ENCODE measurements around the gene NCK2.
"Not testable (repeated sequence)": the region's sequence is repeated elsewhere in the genome, so short reads cannot be mapped to it uniquely, and the experiment has no call there.

NCK2 gene

GRCh38 chr2:105754994-105755393, 10.3 kb downstream of the NCK2 start:
- no peak for DNase-seq (ENCODE audit: low read depth, low spot score)

GRCh38 chr2:105755895-105756294, 11.2 kb downstream of the NCK2 start:
- no peak for DNase-seq (ENCODE audit: low read depth, low spot score)

- DNase-seq (ENCODE audit: low read depth, low spot score) = no peak
Measured at GRCh38 chr2:105756435-105756834, 11.7 kb downstream of the NCK2 start.

GRCh38 chr2:105756865-105757264, 12.2 kb downstream of the NCK2 start:
- DNase-seq (ENCODE audit: low read depth, low spot score) = not testable (repeated sequence)

- DNase-seq (ENCODE audit: low read depth, low spot score) = no peak
Measured at GRCh38 chr2:105757433-105757832, 12.7 kb downstream of the NCK2 start.

GRCh38 chr2:105760191-105760590, 15.5 kb downstream of the NCK2 start:
- DNase-seq (ENCODE audit: low read depth, low spot score) = no peak

GRCh38 chr2:105760639-105761337, 16.1 kb downstream of the NCK2 start:
- DNase-seq (ENCODE audit: low read depth, low spot score) = no peak

- DNase-seq (ENCODE audit: low read depth, low spot score) = no peak
Measured at GRCh38 chr2:105761931-105762515, 17.3 kb downstream of the NCK2 start.

GRCh38 chr2:105763076-105763475, 18.4 kb downstream of the NCK2 start:
- DNase-seq (ENCODE audit: low read depth, low spot score) = no peak

GRCh38 chr2:105764059-105764458, 19.3 kb downstream of the NCK2 start:
- DNase-seq (ENCODE audit: low read depth, low spot score) = no peak

- DNase-seq (ENCODE audit: low read depth, low spot score) = no peak
Measured at GRCh38 chr2:105765415-105766299, 20.9 kb downstream of the NCK2 start.

- DNase-seq (ENCODE audit: low read depth, low spot score) = no peak
Measured at GRCh38 chr2:105766300-105766866, 21.7 kb downstream of the NCK2 start.

- no peak for DNase-seq (ENCODE audit: low read depth, low spot score)
Measured at GRCh38 chr2:105768176-105768575, 23.5 kb downstream of the NCK2 start.

GRCh38 chr2:105768961-105769452, 24.3 kb downstream of the NCK2 start:
- no peak for DNase-seq (ENCODE audit: low read depth, low spot score)

- no peak for DNase-seq (ENCODE audit: low read depth, low spot score)
Measured at GRCh38 chr2:105769504-105769903, 24.8 kb downstream of the NCK2 start.

- no peak for DNase-seq (ENCODE audit: low read depth, low spot score)
Measured at GRCh38 chr2:105770149-105770548, 25.4 kb downstream of the NCK2 start.

GRCh38 chr2:105771291-105771690, 26.6 kb downstream of the NCK2 start:
- DNase-seq (ENCODE audit: low read depth, low spot score) = not testable (repeated sequence)

GRCh38 chr2:105771836-105772235, 27.1 kb downstream of the NCK2 start:
- no peak for DNase-seq (ENCODE audit: low read depth, low spot score)

GRCh38 chr2:105772362-105772761, 27.6 kb downstream of the NCK2 start:
- no peak for DNase-seq (ENCODE audit: low read depth, low spot score)

GRCh38 chr2:105773568-105773967, 28.9 kb downstream of the NCK2 start:
- DNase-seq (ENCODE audit: low read depth, low spot score) = no peak

GRCh38 chr2:105774781-105775337, 30.1 kb downstream of the NCK2 start:
- no peak for DNase-seq (ENCODE audit: low read depth, low spot score)

All from activated naive CD8-positive, alpha-beta T cell treated with anti-CD3 and anti-CD28 coated beads, Interleukin-2, amount 50 U/mL, for 16 hours (primary cell).